Vagina (tissue), 2 donors: ENCODE data around the gene RFTN1. TPM values are rescaled to one million over a fixed set of nuclear protein-coding genes. Genes with fewer than 3 reads are reported as not detected.
A peak's percentile ranks its signal among the peaks of the same experiment; 100 is the strongest.

Source experiments
- DNase-seq, 2 donors: peaks; one replicate each; pipeline ENCODE4 v3.0.0-alpha.2; 2017; ENCODE audit errors: extremely low spot score in 2 of 2
- H3K27ac ChIP-seq: fragments of 200-600 bp; sonication (generic); one replicate; pipeline ENCODE4 v1.5.1; 2019
- H3K27me3 ChIP-seq: fragments of 200-600 bp; sonication (generic); one replicate; pipeline ENCODE4 v1.5.1; 2019
- H3K36me3 ChIP-seq, 2 donors: fragments of 200-600 bp; sonication (generic); one replicate each; pipeline ENCODE4 v1.5.1; 2017 to 2019
- H3K4me1 ChIP-seq: fragments of 200-600 bp; sonication (generic); one replicate; pipeline ENCODE4 v1.5.1; 2019
- H3K4me3 ChIP-seq, 2 donors: fragments of 200-600 bp; sonication (generic); 1 replicate in 1 of 2; 2 replicates in 1 of 2; pipeline ENCODE4 v1.5.1; 2016 to 2019
- H3K9me3 ChIP-seq: fragments of 200-600 bp; sonication (generic); one replicate; pipeline ENCODE4 v1.5.1; 2019
- POLR2A ChIP-seq, 2 donors: fragments of 450-650 bp; IDR thresholded peaks; one replicate each; pipeline ENCODE4 v1.6.1; 2017; ENCODE audit warnings: antibody characterized with exemption in 2 of 2, mild to moderate bottlenecking in 2 of 2, moderate library complexity in 2 of 2
- POLR2AphosphoS5 ChIP-seq, 2 donors: sonication (generic); formaldehyde crosslinking; IDR thresholded peaks; one replicate each; pipeline ENCODE4 v1.9.0; 2017; ENCODE audit warnings: antibody characterized with exemption in 2 of 2, mild to moderate bottlenecking in 2 of 2, low read depth in 1 of 2; ENCODE audit not compliant: insufficient read depth in 1 of 2
- intact Hi-C: fragments of 100-400 bp; cut with DNase I; formaldehyde crosslinking; loops from one replicate; pipeline ENCODE4 v1.15.1; 2023
- total RNA-seq: library from RNA; depleted of rRNA; stranded (reverse); fragments of >200 nt; gene quantifications from one replicate; pipeline ENCODE4 v1.2.3, GENCODE V29; 2016
- TF ChIP-seq, protein P1 (sequence below), 3 experiments: fragments of 450-650 bp in 2 of 3; fragments of 200-600 bp in 1 of 3; sonication (generic) in 1 of 3; IDR thresholded peaks; one replicate each; pipeline ENCODE4 v1.5.1; 2017 to 2019; ENCODE audit warnings: antibody characterized with exemption in 3 of 3, mild to moderate bottlenecking in 2 of 3, moderate library complexity in 2 of 3

The RFTN1 gene
- total RNA-seq, 1 donor from 2014 or later: 47.4 TPM

DNA sequence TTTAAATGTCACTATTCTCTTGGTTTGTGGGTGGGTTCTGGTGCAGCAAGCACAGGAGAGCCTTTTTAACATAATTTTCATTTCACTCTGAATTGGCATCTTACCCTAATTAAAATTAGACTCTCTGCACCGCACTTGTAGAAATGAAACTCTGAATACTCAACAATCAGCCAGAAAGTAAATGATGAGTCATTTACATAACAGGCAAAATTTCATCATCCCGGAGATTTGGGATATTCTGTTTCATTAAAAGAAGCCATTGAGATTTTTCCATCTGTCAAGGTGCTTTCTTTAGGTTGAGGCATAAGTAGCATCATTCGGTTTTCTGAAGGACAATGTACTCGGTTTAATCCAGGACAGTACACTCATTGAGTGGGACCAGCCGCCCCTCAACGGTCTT, 111.0 kb downstream of the RFTN1 start:
- no peaks in the 10 kb centered on the region for H3K9me3 ChIP-seq
- TF ChIP-seq, protein P1, sequence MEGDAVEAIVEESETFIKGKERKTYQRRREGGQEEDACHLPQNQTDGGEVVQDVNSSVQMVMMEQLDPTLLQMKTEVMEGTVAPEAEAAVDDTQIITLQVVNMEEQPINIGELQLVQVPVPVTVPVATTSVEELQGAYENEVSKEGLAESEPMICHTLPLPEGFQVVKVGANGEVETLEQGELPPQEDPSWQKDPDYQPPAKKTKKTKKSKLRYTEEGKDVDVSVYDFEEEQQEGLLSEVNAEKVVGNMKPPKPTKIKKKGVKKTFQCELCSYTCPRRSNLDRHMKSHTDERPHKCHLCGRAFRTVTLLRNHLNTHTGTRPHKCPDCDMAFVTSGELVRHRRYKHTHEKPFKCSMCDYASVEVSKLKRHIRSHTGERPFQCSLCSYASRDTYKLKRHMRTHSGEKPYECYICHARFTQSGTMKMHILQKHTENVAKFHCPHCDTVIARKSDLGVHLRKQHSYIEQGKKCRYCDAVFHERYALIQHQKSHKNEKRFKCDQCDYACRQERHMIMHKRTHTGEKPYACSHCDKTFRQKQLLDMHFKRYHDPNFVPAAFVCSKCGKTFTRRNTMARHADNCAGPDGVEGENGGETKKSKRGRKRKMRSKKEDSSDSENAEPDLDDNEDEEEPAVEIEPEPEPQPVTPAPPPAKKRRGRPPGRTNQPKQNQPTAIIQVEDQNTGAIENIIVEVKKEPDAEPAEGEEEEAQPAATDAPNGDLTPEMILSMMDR (IDR thresholded peaks at IDR 0.05): no peak
- TF ChIP-seq POLR2AphosphoS5 (IDR thresholded peaks at IDR 0.05; ENCODE audit: insufficient read depth in 1 of 2, low read depth in 1 of 2) (no peak), POLR2A (IDR thresholded peaks at IDR 0.05) (no peak)
- H3K27me3 ChIP-seq: no peaks in the 10 kb centered on the region
- DNase-seq: no peak
- intact Hi-C loops: no loop called here
- no peaks in the 10 kb centered on the region for H3K36me3 ChIP-seq
- peaks cover 30% of the 10 kb centered on the region for H3K4me1 ChIP-seq
- H3K4me3 ChIP-seq: no peak overlapping the region
- no peak overlapping the region for H3K27ac ChIP-seq

DNA sequence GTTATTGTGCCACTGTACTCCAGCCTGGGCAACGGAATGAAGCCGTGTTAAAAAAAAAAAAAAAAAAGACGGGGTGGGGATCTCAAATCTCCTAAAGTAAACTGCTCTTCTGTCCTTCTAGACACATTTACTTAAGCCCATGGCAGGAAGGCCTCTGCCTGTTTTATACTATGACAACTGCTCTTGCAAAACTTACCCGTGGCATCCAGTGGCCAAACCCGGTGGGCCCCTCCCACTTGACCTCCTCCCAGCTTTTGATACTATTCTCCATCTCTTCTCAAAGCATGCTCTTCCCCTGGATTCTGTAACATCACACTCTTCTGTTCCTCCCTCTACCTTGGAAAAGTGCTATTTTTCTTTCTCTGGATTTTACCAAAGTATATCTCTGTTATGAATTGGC, 112.2 kb downstream of the RFTN1 start:
- Histone ChIP-seq H3K27ac (peak overlapping the region; percentile 61), H3K4me3 (no peak overlapping the region), H3K4me1 (peaks cover 30% of the 10 kb centered on the region), H3K27me3 (no peaks in the 10 kb centered on the region), H3K36me3 (no peaks in the 10 kb centered on the region), H3K9me3 (no peaks in the 10 kb centered on the region)
- no peak for DNase-seq
- TF ChIP-seq POLR2A (IDR thresholded peaks at IDR 0.05) (no peak), POLR2AphosphoS5 (IDR thresholded peaks at IDR 0.05; ENCODE audit: insufficient read depth in 1 of 2, low read depth in 1 of 2) (no peak)
- TF ChIP-seq, protein P1 (IDR thresholded peaks at IDR 0.05): no peak
- intact Hi-C loops: no loop called here

DNA sequence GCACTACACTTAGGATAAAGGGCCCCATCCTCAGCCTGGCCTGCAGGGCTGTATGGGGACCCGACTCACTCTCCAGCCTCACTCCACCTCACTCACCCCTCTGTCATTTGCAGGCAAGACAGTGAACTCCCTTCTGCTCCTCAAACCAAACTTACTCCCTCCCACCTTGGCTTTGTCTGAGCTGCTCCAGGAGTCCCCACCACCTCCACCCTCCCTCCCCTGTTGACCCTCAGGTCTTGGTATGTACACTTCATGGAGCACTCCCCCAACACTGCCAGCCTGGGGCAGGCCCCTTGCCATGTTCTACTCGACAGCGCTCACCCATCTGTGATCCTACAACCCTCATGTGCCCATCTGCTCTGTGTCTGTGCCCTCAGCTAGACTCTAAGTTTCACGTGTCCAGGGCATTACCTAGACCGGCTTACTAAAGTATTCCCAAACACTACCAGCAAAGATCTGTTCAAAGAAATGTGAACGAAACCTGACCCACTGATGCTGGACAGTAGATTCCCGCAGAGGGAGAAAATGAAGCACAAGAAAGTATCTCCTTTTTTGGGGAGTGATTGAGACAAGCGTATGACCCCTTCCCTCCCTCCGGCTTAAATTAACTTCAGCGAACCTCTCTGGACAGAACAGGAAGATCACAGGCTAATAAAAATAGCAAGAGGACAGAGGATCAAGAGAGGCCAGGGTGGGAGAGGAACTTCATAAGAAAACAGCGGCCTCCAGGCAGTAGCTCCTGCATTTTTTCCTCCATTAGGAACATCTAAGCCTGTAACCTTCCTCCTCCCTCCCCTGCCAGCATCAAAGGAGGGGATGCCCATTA, 113.2 kb downstream of the RFTN1 start:
- no peak for TF ChIP-seq POLR2A (IDR thresholded peaks at IDR 0.05)
- TF ChIP-seq POLR2AphosphoS5 (IDR thresholded peaks at IDR 0.05; ENCODE audit: insufficient read depth in 1 of 2, low read depth in 1 of 2): no peak
- TF ChIP-seq, protein P1 (IDR thresholded peaks at IDR 0.05): no peak
- DNase-seq: no peak
- Histone ChIP-seq H3K36me3 (no peaks in the 10 kb centered on the region), H3K27ac (peak overlapping the region; percentile 61), H3K9me3 (no peaks in the 10 kb centered on the region), H3K4me3 (no peak overlapping the region), H3K4me1 (peaks cover 30% of the 10 kb centered on the region), H3K27me3 (no peaks in the 10 kb centered on the region)
- intact Hi-C loops: no loop called here

DNA sequence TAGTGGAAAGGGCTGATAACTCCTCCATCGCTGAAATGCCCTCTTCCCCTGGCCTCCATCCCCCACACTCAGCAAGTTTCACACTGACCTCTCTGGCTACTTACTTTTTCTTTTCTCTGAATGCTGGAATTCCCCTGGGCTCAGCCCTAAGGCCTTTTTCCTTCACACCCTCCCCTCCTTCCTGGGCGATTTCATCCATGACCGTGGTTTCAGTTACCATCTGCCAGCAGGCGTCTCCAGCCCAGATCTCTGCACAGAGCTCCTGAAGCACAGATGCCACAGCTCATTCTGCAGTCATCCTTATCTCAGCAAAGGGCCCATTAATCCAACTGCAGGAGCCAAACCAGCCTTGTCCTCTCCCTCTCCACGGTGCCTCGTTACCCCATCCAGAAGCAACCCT, 114.0 kb downstream of the RFTN1 start:
- intact Hi-C loops: loop anchor here (10.0 kb wide), 1 partner anchor 115 kb away; the partner anchor contains the start of gene RFTN1
- DNase-seq: no peak
- Histone ChIP-seq H3K4me3 (no peak overlapping the region), H3K36me3 (no peaks in the 10 kb centered on the region), H3K4me1 (peaks cover 30% of the 10 kb centered on the region), H3K9me3 (no peaks in the 10 kb centered on the region), H3K27me3 (no peaks in the 10 kb centered on the region), H3K27ac (peak overlapping the region; percentile 61)
- TF ChIP-seq POLR2AphosphoS5 (IDR thresholded peaks at IDR 0.05; ENCODE audit: insufficient read depth in 1 of 2, low read depth in 1 of 2) (no peak), POLR2A (IDR thresholded peaks at IDR 0.05) (no peak)
- TF ChIP-seq, protein P1 (IDR thresholded peaks at IDR 0.05): no peak

DNA sequence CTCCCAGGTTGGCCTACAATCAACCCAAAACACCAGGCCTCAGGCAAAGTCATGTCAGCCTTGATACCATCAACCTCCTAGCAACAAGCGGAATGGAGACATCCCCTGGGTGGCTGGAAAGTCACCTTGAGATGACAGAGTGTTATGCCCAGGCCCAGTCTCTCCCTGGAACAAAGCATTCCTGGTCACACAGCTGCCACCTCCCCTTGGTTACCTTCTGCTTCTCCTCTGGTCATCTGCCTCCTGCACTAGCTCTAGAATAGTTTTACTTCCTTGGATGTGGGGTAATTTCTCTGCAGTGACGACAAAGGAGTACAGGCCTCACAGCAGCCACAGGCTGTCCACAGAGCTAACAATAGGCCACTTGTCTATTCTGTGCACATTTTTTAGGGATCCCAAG, 114.9 kb downstream of the RFTN1 start:
- TF ChIP-seq POLR2AphosphoS5 (IDR thresholded peaks at IDR 0.05; ENCODE audit: insufficient read depth in 1 of 2, low read depth in 1 of 2): no peak
- TF ChIP-seq, protein P1 (IDR thresholded peaks at IDR 0.05): no peak
- TF ChIP-seq POLR2A (IDR thresholded peaks at IDR 0.05): no peak
- Histone ChIP-seq H3K36me3 (no peaks in the 10 kb centered on the region), H3K27ac (no peak overlapping the region), H3K9me3 (no peaks in the 10 kb centered on the region), H3K27me3 (no peaks in the 10 kb centered on the region), H3K4me1 (peaks cover 30% of the 10 kb centered on the region), H3K4me3 (no peak overlapping the region)
- DNase-seq: no peak
- intact Hi-C loops: loop anchor here (10.0 kb wide), 1 partner anchor 116 kb away; the partner anchor contains the start of gene RFTN1
